Measurements from ENCODE around the gene SZRD1. TPM values are rescaled to one million over a fixed set of nuclear protein-coding genes. Genes with fewer than 3 reads are reported as not detected.
A peak's percentile ranks its signal among the peaks of the same experiment; 100 is the strongest.

SZRD1 gene
- total and polyA plus RNA-seq, 3 donors from 2014 or later = 47.8 to 88.5 (median 57.9) TPM

DNA sequence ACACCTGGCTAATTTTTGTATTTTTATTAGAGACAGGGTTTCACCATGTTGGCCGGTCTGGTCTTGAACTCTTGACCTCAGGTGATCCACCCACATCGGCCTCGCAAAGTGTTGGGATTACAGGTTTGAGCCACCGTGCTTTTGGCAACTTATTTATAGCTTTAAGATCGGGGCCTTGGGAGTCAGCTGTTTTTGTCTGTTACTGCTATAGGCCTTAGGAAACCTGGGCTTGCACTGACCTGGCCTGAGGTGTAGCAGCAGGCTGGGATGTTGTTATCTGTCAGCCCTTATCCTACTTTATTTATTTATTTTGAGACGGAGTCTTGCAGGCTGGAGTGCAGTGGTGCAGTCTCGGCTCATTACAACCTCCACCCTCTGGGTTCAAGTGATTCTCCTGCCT is 11.4 kb downstream of the SZRD1 start:
- peaks cover 23% of the 10 kb centered on the region for H3K4me1 ChIP-seq
- DNase-seq = no peak
- TF ChIP-seq, protein P1, sequence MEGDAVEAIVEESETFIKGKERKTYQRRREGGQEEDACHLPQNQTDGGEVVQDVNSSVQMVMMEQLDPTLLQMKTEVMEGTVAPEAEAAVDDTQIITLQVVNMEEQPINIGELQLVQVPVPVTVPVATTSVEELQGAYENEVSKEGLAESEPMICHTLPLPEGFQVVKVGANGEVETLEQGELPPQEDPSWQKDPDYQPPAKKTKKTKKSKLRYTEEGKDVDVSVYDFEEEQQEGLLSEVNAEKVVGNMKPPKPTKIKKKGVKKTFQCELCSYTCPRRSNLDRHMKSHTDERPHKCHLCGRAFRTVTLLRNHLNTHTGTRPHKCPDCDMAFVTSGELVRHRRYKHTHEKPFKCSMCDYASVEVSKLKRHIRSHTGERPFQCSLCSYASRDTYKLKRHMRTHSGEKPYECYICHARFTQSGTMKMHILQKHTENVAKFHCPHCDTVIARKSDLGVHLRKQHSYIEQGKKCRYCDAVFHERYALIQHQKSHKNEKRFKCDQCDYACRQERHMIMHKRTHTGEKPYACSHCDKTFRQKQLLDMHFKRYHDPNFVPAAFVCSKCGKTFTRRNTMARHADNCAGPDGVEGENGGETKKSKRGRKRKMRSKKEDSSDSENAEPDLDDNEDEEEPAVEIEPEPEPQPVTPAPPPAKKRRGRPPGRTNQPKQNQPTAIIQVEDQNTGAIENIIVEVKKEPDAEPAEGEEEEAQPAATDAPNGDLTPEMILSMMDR (IDR thresholded peaks at IDR 0.05) = no peak
- no peak for TF ChIP-seq POLR2A (IDR thresholded peaks at IDR 0.05)
- H3K9me3 ChIP-seq = no peaks in the 10 kb centered on the region
- intact Hi-C loops (cut with DNase I; ENCODE audit: low total_unique reads) = no loop called here
- H3K27me3 ChIP-seq = no peaks in the 10 kb centered on the region
- 79 to 84% methylated on average over 7 of the region's 7 CpGs for WGBS, 2 donors
- no peak overlapping the region for H3K4me3 ChIP-seq
- no peaks in the 10 kb centered on the region for H3K36me3 ChIP-seq (ENCODE audit: low read depth, missing control alignments)
- no peak overlapping the region for H3K27ac ChIP-seq

DNA sequence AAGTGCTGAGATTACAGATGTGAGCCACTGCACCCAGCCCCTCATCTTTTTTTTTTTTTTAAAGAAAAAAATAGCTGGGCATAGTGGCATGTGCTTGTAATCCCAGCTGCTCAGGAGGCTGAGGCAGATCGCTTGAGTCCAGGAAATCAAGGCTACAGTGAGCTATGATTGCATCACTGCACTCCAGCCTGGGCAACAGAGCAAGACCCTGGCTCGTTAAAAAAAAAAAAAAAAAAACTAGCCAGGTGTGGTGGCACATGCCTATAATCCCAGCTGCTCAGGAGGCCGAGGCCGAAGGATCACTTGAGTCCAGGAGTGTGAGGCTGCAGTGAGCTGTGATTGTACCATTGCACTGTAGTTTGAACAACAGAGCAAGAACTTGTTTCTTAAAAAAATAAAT is 13.8 kb downstream of the SZRD1 start:
- TF ChIP-seq, protein P1 (IDR thresholded peaks at IDR 0.05) = no peak
- TF ChIP-seq POLR2A (IDR thresholded peaks at IDR 0.05) = no peak
- H3K4me3 ChIP-seq = no peak overlapping the region
- H3K9me3 ChIP-seq = no peaks in the 10 kb centered on the region
- no peak for DNase-seq
- peaks cover 19% of the 10 kb centered on the region for H3K4me1 ChIP-seq
- H3K27me3 ChIP-seq = no peaks in the 10 kb centered on the region
- intact Hi-C loops (cut with DNase I; ENCODE audit: low total_unique reads) = no loop called here
- no peaks in the 10 kb centered on the region for H3K36me3 ChIP-seq (ENCODE audit: low read depth, missing control alignments)
- H3K27ac ChIP-seq = no peak overlapping the region
- 65 to 89% methylated on average over 4 of the region's 4 CpGs for WGBS, 2 donors

DNA sequence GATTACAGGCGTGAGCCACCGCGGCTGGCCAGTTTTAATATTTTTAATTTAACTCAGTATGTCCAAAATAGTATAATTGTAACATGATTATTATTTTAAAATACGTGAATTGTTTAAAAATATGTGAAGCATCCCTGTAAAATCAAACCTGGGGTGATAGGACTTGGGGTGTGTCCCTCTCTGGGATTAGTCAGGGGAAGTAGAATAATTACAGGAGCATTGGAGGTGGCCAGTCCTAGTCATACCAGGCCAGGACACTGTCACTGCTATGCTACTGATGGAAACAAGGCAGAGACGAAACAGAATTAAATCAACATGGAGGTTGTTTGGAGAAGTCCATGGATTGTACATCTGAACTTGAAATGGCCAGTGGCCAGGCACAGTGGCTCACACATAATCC is 16.8 kb downstream of the SZRD1 start:
- H3K9me3 ChIP-seq = no peaks in the 10 kb centered on the region
- H3K27ac ChIP-seq = no peak overlapping the region
- intact Hi-C loops (cut with DNase I; ENCODE audit: low total_unique reads) = no loop called here
- TF ChIP-seq, protein P1 (IDR thresholded peaks at IDR 0.05) = no peak
- no peak for TF ChIP-seq POLR2A (IDR thresholded peaks at IDR 0.05)
- H3K4me3 ChIP-seq = no peak overlapping the region
- H3K27me3 ChIP-seq = no peaks in the 10 kb centered on the region
- DNase-seq = no peak
- no peaks in the 10 kb centered on the region for H3K36me3 ChIP-seq (ENCODE audit: low read depth, missing control alignments)
- peaks cover 17% of the 10 kb centered on the region for H3K4me1 ChIP-seq
- 89 to 92% methylated on average over 5 of the region's 5 CpGs for WGBS, 2 donors

DNA sequence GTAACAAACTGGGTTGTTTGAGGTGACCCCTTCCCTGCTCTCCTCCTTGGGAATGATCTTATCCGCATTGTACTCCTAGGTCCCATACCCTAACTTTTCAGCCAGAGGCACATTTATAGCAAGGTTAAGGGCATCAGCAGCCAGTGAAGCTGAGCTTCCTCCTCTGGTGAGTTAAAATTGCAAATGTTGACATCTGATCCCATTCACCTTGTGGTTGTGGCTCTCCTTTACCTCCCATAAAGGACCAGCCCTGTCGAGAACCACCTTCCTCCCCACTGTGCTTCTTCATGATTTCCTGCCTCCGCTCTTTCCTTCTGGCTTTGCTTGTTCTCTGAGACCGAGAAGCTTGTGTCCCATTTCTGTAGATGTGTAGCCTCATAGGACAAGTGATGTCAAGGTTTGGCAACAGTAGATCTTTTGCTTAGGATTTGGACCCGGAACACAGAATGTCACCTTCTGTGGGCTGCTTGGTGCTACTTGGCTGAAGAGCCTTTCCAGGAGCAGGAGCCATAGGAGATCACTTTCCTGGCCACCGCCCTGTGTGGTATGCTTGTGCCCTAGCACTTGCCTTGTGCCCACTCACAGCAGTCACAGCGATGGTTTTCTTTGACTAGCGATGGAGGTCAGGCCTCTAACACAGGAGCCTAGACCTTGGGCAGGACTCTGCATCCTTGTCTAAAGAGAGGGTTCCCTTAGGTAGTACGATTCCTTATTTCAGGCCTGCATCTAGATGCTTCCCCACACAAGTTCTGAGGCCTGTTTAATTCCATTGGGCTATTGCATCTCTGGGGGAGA is 18.8 kb downstream of the SZRD1 start:
- Histone ChIP-seq H3K4me3 (no peak overlapping the region), H3K9me3 (no peaks in the 10 kb centered on the region), H3K27me3 (no peaks in the 10 kb centered on the region), H3K4me1 (peaks cover 17% of the 10 kb centered on the region), H3K36me3 (ENCODE audit: low read depth, missing control alignments) (no peaks in the 10 kb centered on the region), H3K27ac (peak overlapping the region in 1 of 2 donors; percentile 71)
- TF ChIP-seq POLR2A (IDR thresholded peaks at IDR 0.05) = no peak
- TF ChIP-seq, protein P1 (IDR thresholded peaks at IDR 0.05) = no peak
- DNase-seq = no peak
- WGBS, 2 donors = 91 to 96% methylated on average over 9 of the region's 9 CpGs
- intact Hi-C loops (cut with DNase I; ENCODE audit: low total_unique reads) = no loop called here
